Measurements from ENCODE around the gene TUBA4A. TPM values are rescaled to one million over a fixed set of nuclear protein-coding genes. Genes with fewer than 3 reads are reported as not detected.

The TUBA4A gene
- total and polyA plus RNA-seq, 7 donors = 291 to 707 (median 556) TPM

DNA sequence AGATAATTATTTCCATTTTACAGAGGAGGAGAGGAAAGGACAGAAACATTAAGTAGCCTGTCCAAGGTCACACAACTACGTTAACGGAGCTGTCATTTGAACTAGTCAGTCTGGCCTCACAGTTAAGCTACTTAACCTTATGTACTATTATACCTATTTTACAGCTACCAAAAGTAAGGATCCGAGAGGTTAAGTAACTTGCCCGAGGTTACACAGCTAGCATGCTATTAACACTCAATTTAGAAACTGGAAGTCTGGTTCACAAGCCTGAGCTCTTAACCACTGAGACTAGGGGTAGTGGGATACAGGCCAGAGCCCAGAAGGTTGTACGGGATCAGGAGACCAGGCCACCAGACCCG is 8.9 kb downstream of the TUBA4A start:
- intact Hi-C loops (cut with DNase I) = loop anchor here in 1 of 2 donors (10.0 kb wide), 1 partner anchor 50 kb away; no protein-coding TSS in a partner anchor
- no peaks in the 10 kb centered on the region for H3K9me3 ChIP-seq
- H3K27me3 ChIP-seq (ENCODE audit: insufficient read depth in 3 of 3, low read length in 2 of 3) = no peaks in the 10 kb centered on the region
- peaks cover 34% of the 10 kb centered on the region for H3K4me1 ChIP-seq
- H3K27ac ChIP-seq = peak overlapping the region; percentile 94
- no peak for ATAC-seq
- peaks cover 0 to 30% of the 10 kb centered on the region in 2 donors for H3K36me3 ChIP-seq (ENCODE audit: insufficient read depth in 1 of 2, low read depth in 1 of 2)
- no peak for DNase-seq
- TF ChIP-seq, protein P1, sequence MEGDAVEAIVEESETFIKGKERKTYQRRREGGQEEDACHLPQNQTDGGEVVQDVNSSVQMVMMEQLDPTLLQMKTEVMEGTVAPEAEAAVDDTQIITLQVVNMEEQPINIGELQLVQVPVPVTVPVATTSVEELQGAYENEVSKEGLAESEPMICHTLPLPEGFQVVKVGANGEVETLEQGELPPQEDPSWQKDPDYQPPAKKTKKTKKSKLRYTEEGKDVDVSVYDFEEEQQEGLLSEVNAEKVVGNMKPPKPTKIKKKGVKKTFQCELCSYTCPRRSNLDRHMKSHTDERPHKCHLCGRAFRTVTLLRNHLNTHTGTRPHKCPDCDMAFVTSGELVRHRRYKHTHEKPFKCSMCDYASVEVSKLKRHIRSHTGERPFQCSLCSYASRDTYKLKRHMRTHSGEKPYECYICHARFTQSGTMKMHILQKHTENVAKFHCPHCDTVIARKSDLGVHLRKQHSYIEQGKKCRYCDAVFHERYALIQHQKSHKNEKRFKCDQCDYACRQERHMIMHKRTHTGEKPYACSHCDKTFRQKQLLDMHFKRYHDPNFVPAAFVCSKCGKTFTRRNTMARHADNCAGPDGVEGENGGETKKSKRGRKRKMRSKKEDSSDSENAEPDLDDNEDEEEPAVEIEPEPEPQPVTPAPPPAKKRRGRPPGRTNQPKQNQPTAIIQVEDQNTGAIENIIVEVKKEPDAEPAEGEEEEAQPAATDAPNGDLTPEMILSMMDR (IDR thresholded peaks at IDR 0.05) = no peak
- peak overlapping the region; percentile 95 for H3K4me3 ChIP-seq
- WGBS, 3 donors = 33 to 40% (median 37%) methylated on average over 6 of the region's 6 CpGs

GRCh38 chr2:219243291-219243761 is 10.4 kb downstream of the TUBA4A start:
- ATAC-seq = no peak
- no peak overlapping the region for H3K27ac ChIP-seq
- H3K9me3 ChIP-seq = no peaks in the 10 kb centered on the region
- intact Hi-C loops (cut with DNase I) = loop anchor here in 1 of 2 donors (10.0 kb wide), 1 partner anchor 51 kb away; no protein-coding TSS in a partner anchor
- peaks cover 0 to 21% of the 10 kb centered on the region in 2 donors for H3K36me3 ChIP-seq (ENCODE audit: insufficient read depth in 1 of 2, low read depth in 1 of 2)
- no peaks in the 10 kb centered on the region for H3K27me3 ChIP-seq (ENCODE audit: insufficient read depth in 3 of 3, low read length in 2 of 3)
- 33 to 40% (median 34%) methylated on average over 28 of the region's 28 CpGs for WGBS, 3 donors
- no peak for DNase-seq
- TF ChIP-seq, protein P1 (IDR thresholded peaks at IDR 0.05) = no peak
- H3K4me1 ChIP-seq = peaks cover 19% of the 10 kb centered on the region
- no peak overlapping the region for H3K4me3 ChIP-seq

- intact Hi-C loops (cut with DNase I) = no loop called here
- Histone ChIP-seq H3K4me3 (no peak overlapping the region), H3K36me3 (ENCODE audit: insufficient read depth in 1 of 2, low read depth in 1 of 2) (peaks cover 24 to 77% of the 10 kb centered on the region in 2 donors), H3K27ac (no peak overlapping the region), H3K27me3 (ENCODE audit: insufficient read depth in 3 of 3, low read length in 2 of 3) (no peaks in the 10 kb centered on the region), H3K9me3 (no peaks in the 10 kb centered on the region), H3K4me1 (peaks cover 8% of the 10 kb centered on the region)
- DNase-seq (no peak), ATAC-seq (no peak)
- 71 to 95% (median 85%) methylated on average over 3 of the region's 3 CpGs for WGBS, 3 donors
- TF ChIP-seq, protein P1 (IDR thresholded peaks at IDR 0.05) = no peak
These were observed 19.4 kb downstream of the TUBA4A start for GRCh38 chr2:219234331-219234730.

DNA sequence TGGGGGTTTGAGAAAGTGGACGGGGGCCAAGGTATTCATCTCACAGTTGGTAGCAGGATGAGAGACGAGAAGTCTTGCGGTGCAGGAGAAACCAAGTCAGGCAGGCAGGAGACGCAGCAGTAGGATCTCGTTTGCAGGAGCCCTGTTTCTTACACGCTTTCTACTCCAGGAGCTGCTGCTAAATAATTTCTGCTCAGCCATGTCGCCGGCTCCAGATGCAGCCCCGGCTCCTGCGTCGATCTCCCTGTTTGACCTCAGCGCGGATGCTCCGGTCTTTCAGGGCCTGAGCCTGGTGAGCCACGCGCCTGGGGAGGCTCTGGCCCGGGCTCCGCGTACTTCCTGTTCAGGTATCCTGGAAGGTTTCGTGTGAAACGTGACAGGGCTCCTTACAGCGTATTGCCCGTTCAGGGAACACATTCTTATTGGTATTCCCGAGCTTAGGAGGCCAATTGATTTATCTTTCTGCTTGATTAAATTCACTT is 23.6 kb downstream of the TUBA4A start:
- H3K9me3 ChIP-seq = no peaks in the 10 kb centered on the region
- H3K36me3 ChIP-seq (ENCODE audit: insufficient read depth in 1 of 2, low read depth in 1 of 2) = peaks cover 13 to 71% of the 10 kb centered on the region in 2 donors
- no peaks in the 10 kb centered on the region for H3K27me3 ChIP-seq (ENCODE audit: insufficient read depth in 3 of 3, low read length in 2 of 3)
- intact Hi-C loops (cut with DNase I) = no loop called here
- TF ChIP-seq, protein P1 (IDR thresholded peaks at IDR 0.05) = no peak
- ATAC-seq (peak; percentile 5 to 46 (median 24)), DNase-seq (peak in 1 of 2 donors; percentile 74)
- 0 to 1% (median 1%) methylated on average over 24 of the region's 24 CpGs for WGBS, 3 donors
- peak overlapping the region; percentile 98 for H3K27ac ChIP-seq
- peak overlapping the region; percentile 87 for H3K4me3 ChIP-seq
- peaks cover 19% of the 10 kb centered on the region for H3K4me1 ChIP-seq
